HepG2 (cell line): ENCODE results near the gene SCAF8. TPM values are rescaled to one million over a fixed set of nuclear protein-coding genes. Genes with fewer than 3 reads are reported as not detected.

Experiments
- E2F2 ChIP-seq: sonication (generic); formaldehyde crosslinking; IDR thresholded peaks from 2 replicates; pipeline ENCODE4 v1.4.0; 2020; ENCODE audit warnings: missing genetic modification reagents, borderline replicate concordance
- GATAD2A ChIP-seq: IDR thresholded peaks from 2 replicates; pipeline ENCODE4 v1.6.1; 2016
- HDAC1 ChIP-seq: sonication (generic); formaldehyde crosslinking; IDR thresholded peaks from 2 replicates; pipeline ENCODE4 v1.5.1; 2020; ENCODE audit warnings: mild to moderate bottlenecking, missing genetic modification reagents
- IKZF1 ChIP-seq: fragments of 450-650 bp; IDR thresholded peaks from 2 replicates; pipeline ENCODE4 v1.7.1; 2016
- KMT2A ChIP-seq: sonication (generic); formaldehyde crosslinking; IDR thresholded peaks from 2 replicates; pipeline ENCODE4 v1.4.0; 2020; ENCODE audit warnings: missing genetic modification reagents
- MIER2 ChIP-seq: IDR thresholded peaks from 2 replicates; pipeline ENCODE4 v1.6.1; 2016; ENCODE audit warnings: missing biosample characterization, missing genetic modification reagents
- SNAPC2 ChIP-seq: sonication (generic); formaldehyde crosslinking; IDR thresholded peaks from 2 replicates; pipeline ENCODE4 v1.8.1; 2022; ENCODE audit warnings: mild to moderate bottlenecking, missing genetic modification reagents
- THAP11 ChIP-seq: IDR thresholded peaks from 2 replicates; pipeline ENCODE4 v1.6.1; 2016; ENCODE audit warnings: missing biosample characterization, missing genetic modification reagents
- USF2 ChIP-seq, 2 experiments: sonication (generic) in 1 of 2; formaldehyde crosslinking in 1 of 2; IDR thresholded peaks; 2 replicates each; pipeline versions ENCODE4 v1.5.1 to v1.6.1; 2011 to 2020; ENCODE audit warnings: borderline replicate concordance in 1 of 2, low read depth in 1 of 2, low read length in 1 of 2, mild to moderate bottlenecking in 1 of 2, missing genetic modification reagents in 1 of 2, moderate library complexity in 1 of 2
- YEATS2 ChIP-seq: sonication (generic); formaldehyde crosslinking; IDR thresholded peaks from 2 replicates; pipeline ENCODE4 v1.4.0; 2020; ENCODE audit warnings: missing genetic modification reagents, borderline replicate concordance
- ZBTB49 ChIP-seq: sonication (generic); formaldehyde crosslinking; IDR thresholded peaks from 2 replicates; pipeline ENCODE4 v1.4.0; 2020; ENCODE audit warnings: missing genetic modification reagents, borderline replicate concordance
- ZBTB7A ChIP-seq: sonication (generic); formaldehyde crosslinking; IDR thresholded peaks from 2 replicates; pipeline ENCODE4 v1.8.0; 2022; ENCODE audit warnings: mild to moderate bottlenecking, missing genetic modification reagents
- ZFP1 ChIP-seq: IDR thresholded peaks from 2 replicates; pipeline ENCODE4 v1.6.1; 2016
- ZFP41 ChIP-seq: sonication (generic); formaldehyde crosslinking; IDR thresholded peaks from 2 replicates; pipeline ENCODE4 v1.4.0; 2020; ENCODE audit warnings: mild to moderate bottlenecking, missing genetic modification reagents, borderline replicate concordance
- ZNF160 ChIP-seq: sonication (generic); formaldehyde crosslinking; IDR thresholded peaks from 2 replicates; pipeline ENCODE4 v1.8.0; 2022; ENCODE audit warnings: mild to moderate bottlenecking, inconsistent platforms, missing genetic modification reagents
- ZNF207 ChIP-seq: fragments of 450-650 bp; IDR thresholded peaks from 2 replicates; pipeline ENCODE4 v1.6.1; 2016; ENCODE audit warnings: antibody characterized with exemption, borderline replicate concordance
- ZNF460 ChIP-seq: sonication (generic); formaldehyde crosslinking; IDR thresholded peaks from 2 replicates; pipeline ENCODE4 v1.5.1; 2020; ENCODE audit warnings: missing genetic modification reagents, mild to moderate bottlenecking, borderline replicate concordance
- ZNF574 ChIP-seq: sonication (generic); formaldehyde crosslinking; IDR thresholded peaks from 2 replicates; pipeline ENCODE4 v1.4.0; 2020; ENCODE audit warnings: missing genetic modification reagents
- ZNF580 ChIP-seq: IDR thresholded peaks from 2 replicates; pipeline ENCODE4 v1.6.1; 2016; ENCODE audit warnings: low read depth, borderline replicate concordance
- ZNF589 ChIP-seq: sonication (generic); formaldehyde crosslinking; conservative IDR thresholded peaks from 2 replicates; pipeline ENCODE4 v1.8.0; 2022; ENCODE audit warnings: mild to moderate bottlenecking, moderate library complexity, missing genetic modification reagents
- ZNF598 ChIP-seq: sonication (generic); formaldehyde crosslinking; IDR thresholded peaks from 2 replicates; pipeline ENCODE4 v1.5.1; 2020; ENCODE audit warnings: mild to moderate bottlenecking, missing genetic modification reagents, borderline replicate concordance
- ZNF614 ChIP-seq: IDR thresholded peaks from 2 replicates; pipeline ENCODE4 v1.6.1; 2018; ENCODE audit warnings: missing biosample characterization, missing genetic modification reagents, inconsistent platforms, borderline replicate concordance
- ZNF749 ChIP-seq: sonication (generic); formaldehyde crosslinking; IDR thresholded peaks from 2 replicates; pipeline ENCODE4 v1.8.0; 2022; ENCODE audit warnings: mild to moderate bottlenecking, missing genetic modification reagents, moderate library complexity, borderline replicate concordance
- polyA plus RNA-seq, 8 experiments: library from polyadenylated mRNA; depleted of rRNA in 3 of 8; stranded (reverse) in 7 of 8; unstranded in 1 of 8; fragments of >200 nt; fragmentation: Illumina TruSeq in 4 of 8; extraction: Trizol in 4 of 8; gene quantifications; 2 replicates each; pipeline versions ENCODE4 v1.2.1 to v1.2.3, GENCODE V29; 2011 to 2016; ENCODE audit warnings: low read depth in 4 of 8, missing spikeins in 1 of 8, mixed read lengths in 1 of 8; ENCODE audit not compliant: insufficient read depth in 1 of 8
- total RNA-seq, 5 experiments: library from RNA; depleted of rRNA; stranded (reverse); fragments of >200 nt; fragmentation: Illumina TruSeq; extraction: Trizol; gene quantifications; 2 replicates each; pipeline ENCODE4 v1.2.3, GENCODE V29; 2016; ENCODE audit warnings: low read depth in 1 of 5

The SCAF8 gene
- total and polyA plus RNA-seq, 2 of the 13 experiments (the other 11 are each of a cell fraction or from before 2014, with no cell fraction given), result 15.3 to 40.8 TPM

- TF ChIP-seq SNAPC2 (CRISPR knock-in tag) (no peak), ZNF580 (CRISPR knock-in tag) (peak; percentile 63; the same call in 1 of the 2 replicates), ZNF749 (CRISPR knock-in tag) (no peak), ZBTB49 (CRISPR knock-in tag) (no peak; the same call in 1 of the 2 replicates), ZNF460 (CRISPR knock-in tag) (no peak), HDAC1 (CRISPR knock-in tag) (no peak; the same call in 1 of the 2 replicates), ZNF589 (no peak), ZFP41 (CRISPR knock-in tag) (no peak), IKZF1 (no peak), ZNF598 (CRISPR knock-in tag) (no peak; the same call in 1 of the 2 replicates), MIER2 (no peak), GATAD2A (CRISPR knock-in tag) (no peak), YEATS2 (no peak), ZNF574 (CRISPR knock-in tag) (peak; percentile 99), THAP11 (CRISPR knock-in tag) (peak; percentile 78), USF2 (IDR thresholded peaks at IDR 0.05; ENCODE audit: low read depth, low read length) (no peak), USF2 (CRISPR knock-in tag; IDR thresholded peaks at IDR 0.05; ENCODE audit: borderline replicate concordance) (no peak), ZBTB7A (peak; percentile 83), ZFP1 (CRISPR knock-in tag) (no peak), ZNF207 (no peak), E2F2 (CRISPR knock-in tag) (peak; percentile 82; the same call in 1 of the 2 replicates), ZNF614 (CRISPR knock-in tag) (no peak), KMT2A (CRISPR knock-in tag) (no peak; the same call in 1 of the 2 replicates), ZNF160 (CRISPR knock-in tag) (peak; percentile 53; the same call in 1 of the 2 replicates)
Measured at GRCh38 chr6:154733183-154733625, at the start of gene SCAF8 (continued).
